ENCODE results near the gene OPN4. TPM values are rescaled to one million over a fixed set of nuclear protein-coding genes. Genes with fewer than 3 reads are reported as not detected.
A peak's percentile ranks its signal among the peaks of the same experiment; 100 is the strongest.

OPN4 gene
- total and polyA plus RNA-seq, 9 of the 15 experiments (the other 6 are each of a cell fraction or from before 2014, with no cell fraction given): not detected

GRCh38 chr10:86687750-86688149 is 33.4 kb downstream of the OPN4 start (continued):
- TF ChIP-seq, protein P1, sequence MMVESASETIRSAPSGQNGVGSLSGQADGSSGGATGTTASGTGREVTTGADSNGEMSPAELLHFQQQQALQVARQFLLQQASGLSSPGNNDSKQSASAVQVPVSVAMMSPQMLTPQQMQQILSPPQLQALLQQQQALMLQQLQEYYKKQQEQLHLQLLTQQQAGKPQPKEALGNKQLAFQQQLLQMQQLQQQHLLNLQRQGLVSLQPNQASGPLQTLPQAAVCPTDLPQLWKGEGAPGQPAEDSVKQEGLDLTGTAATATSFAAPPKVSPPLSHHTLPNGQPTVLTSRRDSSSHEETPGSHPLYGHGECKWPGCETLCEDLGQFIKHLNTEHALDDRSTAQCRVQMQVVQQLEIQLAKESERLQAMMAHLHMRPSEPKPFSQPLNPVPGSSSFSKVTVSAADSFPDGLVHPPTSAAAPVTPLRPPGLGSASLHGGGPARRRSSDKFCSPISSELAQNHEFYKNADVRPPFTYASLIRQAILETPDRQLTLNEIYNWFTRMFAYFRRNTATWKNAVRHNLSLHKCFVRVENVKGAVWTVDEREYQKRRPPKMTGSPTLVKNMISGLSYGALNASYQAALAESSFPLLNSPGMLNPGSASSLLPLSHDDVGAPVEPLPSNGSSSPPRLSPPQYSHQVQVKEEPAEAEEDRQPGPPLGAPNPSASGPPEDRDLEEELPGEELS (CRISPR knock-in tag; IDR thresholded peaks at IDR 0.05; ENCODE audit: borderline replicate concordance): no peak
- TF ChIP-seq XRCC5 (IDR thresholded peaks at IDR 0.05; ENCODE audit: low read depth, low read length): no peak

GRCh38 chr10:86688398-86688921 is 34.1 kb downstream of the OPN4 start:
- Histone ChIP-seq H3K4me2 (ENCODE audit: insufficient read depth, low read length) (peak overlapping the region; percentile 27; the same call in 1 of the 2 replicates), H3K27me3 (ENCODE audit: control insufficient read depth in 2 of 2, insufficient read depth in 2 of 2, low read length in 2 of 2) (peaks cover 7 to 29% of the 10 kb centered on the region in 2 experiments; a peak in 4 of 5 replicates), H3K9ac (ENCODE audit: insufficient read depth in 1 of 2, low read depth in 2 of 2, low read length in 2 of 2) (no peak overlapping the region), H3K4me3 (no peak overlapping the region), H3K9me3 (replicated peaks; ENCODE audit: control insufficient read depth, insufficient read depth, low read depth, low read length) (no peaks in the 10 kb centered on the region), H3K36me3 (ENCODE audit: control insufficient read depth, insufficient read depth, low read length) (no peaks in the 10 kb centered on the region), H3K9me1 (ENCODE audit: control insufficient read depth, insufficient read depth, low read length) (no peaks in the 10 kb centered on the region), H2AFZ (ENCODE audit: low read depth, low read length) (peak overlapping the region; percentile 62; the same call in 1 of the 2 replicates), H3K4me1 (replicated peaks in 1 of 2; ENCODE audit: control insufficient read depth in 2 of 2, insufficient read depth in 2 of 2, low read length in 2 of 2) (peaks cover 0 to 17% of the 10 kb centered on the region in 2 experiments; a peak in 2 of 5 replicates), H3K79me2 (ENCODE audit: control insufficient read depth, insufficient read depth, low read length) (no peaks in the 10 kb centered on the region), H3K27ac (ENCODE audit: extremely low read depth, low read depth, low read length) (no peak overlapping the region), H4K20me1 (replicated peaks; ENCODE audit: control insufficient read depth, insufficient read depth, low read length) (no peaks in the 10 kb centered on the region)
- DNase-seq (ENCODE audit: extremely low read depth in 1 of 4, low spot score in 3 of 4): peak; percentile 67 to 71 (median 68)
- WGBS (ENCODE audit: insufficient coverage, low coverage, missing lambda C conversion rate): 41% methylated on average over 7 of the region's 8 CpGs
- BruUV-seq (replicated peaks): no TSS peak
- in situ Hi-C loops (cut with MboI) (no loop called here), intact Hi-C loops (cut with micrococcal nuclease) (loop anchor here (1.0 to 2.0 kb wide), 2 partner anchors 210 to 272 kb away; no protein-coding TSS in a partner anchor)
- ChIA-PET CTCF (ENCODE audit: low intra/inter-chr PET ratio) (interaction anchor here (0.6 to 1.4 kb wide), 5 partner anchors 211 to 251 kb away, joined by 3 to 8 read pairs (median 6); no protein-coding TSS in a partner anchor), POLR2A (no interaction called here)
- peak; percentile 87 for ATAC-seq
- peak; percentile 85 for FAIRE-seq
- no peak for TF ChIP-seq RBFOX2 (IDR thresholded peaks at IDR 0.05; ENCODE audit: low read depth, low read length)
- TF ChIP-seq, protein P2, sequence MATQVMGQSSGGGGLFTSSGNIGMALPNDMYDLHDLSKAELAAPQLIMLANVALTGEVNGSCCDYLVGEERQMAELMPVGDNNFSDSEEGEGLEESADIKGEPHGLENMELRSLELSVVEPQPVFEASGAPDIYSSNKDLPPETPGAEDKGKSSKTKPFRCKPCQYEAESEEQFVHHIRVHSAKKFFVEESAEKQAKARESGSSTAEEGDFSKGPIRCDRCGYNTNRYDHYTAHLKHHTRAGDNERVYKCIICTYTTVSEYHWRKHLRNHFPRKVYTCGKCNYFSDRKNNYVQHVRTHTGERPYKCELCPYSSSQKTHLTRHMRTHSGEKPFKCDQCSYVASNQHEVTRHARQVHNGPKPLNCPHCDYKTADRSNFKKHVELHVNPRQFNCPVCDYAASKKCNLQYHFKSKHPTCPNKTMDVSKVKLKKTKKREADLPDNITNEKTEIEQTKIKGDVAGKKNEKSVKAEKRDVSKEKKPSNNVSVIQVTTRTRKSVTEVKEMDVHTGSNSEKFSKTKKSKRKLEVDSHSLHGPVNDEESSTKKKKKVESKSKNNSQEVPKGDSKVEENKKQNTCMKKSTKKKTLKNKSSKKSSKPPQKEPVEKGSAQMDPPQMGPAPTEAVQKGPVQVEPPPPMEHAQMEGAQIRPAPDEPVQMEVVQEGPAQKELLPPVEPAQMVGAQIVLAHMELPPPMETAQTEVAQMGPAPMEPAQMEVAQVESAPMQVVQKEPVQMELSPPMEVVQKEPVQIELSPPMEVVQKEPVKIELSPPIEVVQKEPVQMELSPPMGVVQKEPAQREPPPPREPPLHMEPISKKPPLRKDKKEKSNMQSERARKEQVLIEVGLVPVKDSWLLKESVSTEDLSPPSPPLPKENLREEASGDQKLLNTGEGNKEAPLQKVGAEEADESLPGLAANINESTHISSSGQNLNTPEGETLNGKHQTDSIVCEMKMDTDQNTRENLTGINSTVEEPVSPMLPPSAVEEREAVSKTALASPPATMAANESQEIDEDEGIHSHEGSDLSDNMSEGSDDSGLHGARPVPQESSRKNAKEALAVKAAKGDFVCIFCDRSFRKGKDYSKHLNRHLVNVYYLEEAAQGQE (IDR thresholded peaks at IDR 0.05; ENCODE audit: borderline replicate concordance): peak; percentile 55; the same call in 1 of the 2 replicates
- TF ChIP-seq, protein P2 (CRISPR knock-in tag; IDR thresholded peaks at IDR 0.05; ENCODE audit: low read depth): no peak
- TF ChIP-seq RAD21 (CRISPR knock-in tag; conservative IDR thresholded peaks at IDR 0.05 in 1 of 2, IDR thresholded peaks at IDR 0.05 in 1 of 2): peak; percentile 72 to 80
- TF ChIP-seq, protein P3, sequence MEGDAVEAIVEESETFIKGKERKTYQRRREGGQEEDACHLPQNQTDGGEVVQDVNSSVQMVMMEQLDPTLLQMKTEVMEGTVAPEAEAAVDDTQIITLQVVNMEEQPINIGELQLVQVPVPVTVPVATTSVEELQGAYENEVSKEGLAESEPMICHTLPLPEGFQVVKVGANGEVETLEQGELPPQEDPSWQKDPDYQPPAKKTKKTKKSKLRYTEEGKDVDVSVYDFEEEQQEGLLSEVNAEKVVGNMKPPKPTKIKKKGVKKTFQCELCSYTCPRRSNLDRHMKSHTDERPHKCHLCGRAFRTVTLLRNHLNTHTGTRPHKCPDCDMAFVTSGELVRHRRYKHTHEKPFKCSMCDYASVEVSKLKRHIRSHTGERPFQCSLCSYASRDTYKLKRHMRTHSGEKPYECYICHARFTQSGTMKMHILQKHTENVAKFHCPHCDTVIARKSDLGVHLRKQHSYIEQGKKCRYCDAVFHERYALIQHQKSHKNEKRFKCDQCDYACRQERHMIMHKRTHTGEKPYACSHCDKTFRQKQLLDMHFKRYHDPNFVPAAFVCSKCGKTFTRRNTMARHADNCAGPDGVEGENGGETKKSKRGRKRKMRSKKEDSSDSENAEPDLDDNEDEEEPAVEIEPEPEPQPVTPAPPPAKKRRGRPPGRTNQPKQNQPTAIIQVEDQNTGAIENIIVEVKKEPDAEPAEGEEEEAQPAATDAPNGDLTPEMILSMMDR (IDR thresholded peaks at IDR 0.05 in 2 of 3, conservative IDR thresholded peaks at IDR 0.05 in 1 of 3; ENCODE audit: insufficient read depth in 2 of 3, low read depth in 1 of 3, low read length in 3 of 3): peak; percentile 78 to 83 (median 83)
